IMR-90 (cell line): ENCODE data around the gene URB2. TPM values are rescaled to one million over a fixed set of nuclear protein-coding genes. Genes with fewer than 3 reads are reported as not detected.
A peak's percentile ranks its signal among the peaks of the same experiment; 100 is the strongest.

ENCODE experiments used
- ATAC-seq: fragments of 200-7000 bp; cut with Tn5 transposase; 2 replicates; pipeline ENCODE4 v1.9.1; 2020; ENCODE audit warnings: low read depth, mild to moderate bottlenecking, moderate library complexity
- BruUV-seq: library from RNA; stranded (reverse); fragments of 400-500 nt; replicated peaks from 2 replicates; lab custom pipeline; 2021; lab: Mats Ljungman, UMichigan
- CTCF ChIA-PET: fragments of 300-600 bp; formaldehyde crosslinking; extraction: SDS; loops from one replicate; lab custom pipeline; 2021; ENCODE audit warnings: antibody characterized with exemption; lab: Yijun Ruan, JAX
- POLR2A ChIA-PET: fragments of 300-600 bp; sonication (Branson Sonifier 250); formaldehyde crosslinking; loops from one replicate; lab custom pipeline; 2022; ENCODE audit warnings: antibody characterized with exemption; ENCODE audit not compliant: unreplicated experiment; lab: Charles Lee
- DNase-seq: peaks from one replicate; pipeline ENCODE4 v3.0.0; 2013
- H2AFZ ChIP-seq: replicated peaks from 2 replicates; pipeline ENCODE3; 2013; ENCODE audit warnings: low read length, mild to moderate bottlenecking; ENCODE audit not compliant: poor library complexity
- H2AK5ac ChIP-seq: 2 replicates; pipeline ENCODE4 v1.6.1; 2013; ENCODE audit warnings: low read depth, low read length, inconsistent platforms
- H2AK9ac ChIP-seq: replicated peaks from 2 replicates; pipeline ENCODE3; 2013; ENCODE audit warnings: mild to moderate bottlenecking, low read depth, low read length, moderate library complexity; ENCODE audit not compliant: poor library complexity
- H2BK120ac ChIP-seq: 2 replicates; pipeline ENCODE4 v1.6.1; 2013; ENCODE audit warnings: low read depth, low read length, inconsistent platforms
- H2BK15ac ChIP-seq: 3 replicates; pipeline ENCODE4 v1.6.1; 2013; ENCODE audit warnings: low read depth, low read length, inconsistent platforms
- H2BK20ac ChIP-seq: 2 replicates; pipeline ENCODE4 v1.6.1; 2013; ENCODE audit warnings: low read depth, mild to moderate bottlenecking, inconsistent platforms, low read length, moderate library complexity
- H2BK5ac ChIP-seq: 2 replicates; pipeline ENCODE4 v1.6.1; 2013; ENCODE audit warnings: mild to moderate bottlenecking, low read depth, low read length, inconsistent platforms; ENCODE audit not compliant: poor library complexity, severe bottlenecking
- H3K14ac ChIP-seq: replicated peaks from 2 replicates; pipeline ENCODE4 v1.6.1; 2013; ENCODE audit warnings: low read depth, low read length, inconsistent platforms
- H3K18ac ChIP-seq: 2 replicates; pipeline ENCODE4 v1.6.1; 2013; ENCODE audit warnings: low read depth, low read length, control low read depth
- H3K23ac ChIP-seq: 2 replicates; pipeline ENCODE4 v1.6.1; 2013; ENCODE audit warnings: low read depth, low read length, inconsistent platforms
- H3K27ac ChIP-seq: 2 replicates; pipeline ENCODE4 v1.5.1; 2013; ENCODE audit warnings: mild to moderate bottlenecking, control low read depth, low read length; ENCODE audit not compliant: insufficient read depth
- H3K27me3 ChIP-seq: 2 replicates; pipeline ENCODE4 v1.6.1; 2013; ENCODE audit warnings: low read length; ENCODE audit not compliant: control insufficient read depth, insufficient read depth
- H3K36me3 ChIP-seq: 2 replicates; pipeline ENCODE4 v1.6.1; 2013; ENCODE audit warnings: low read length, mixed read lengths; ENCODE audit not compliant: control insufficient read depth, insufficient read depth
- H3K4ac ChIP-seq: 2 replicates; pipeline ENCODE4 v1.6.1; 2013; ENCODE audit warnings: low read depth, low read length, inconsistent platforms
- H3K4me1 ChIP-seq: 2 replicates; pipeline ENCODE4 v1.6.1; 2013; ENCODE audit warnings: low read length, mixed read lengths; ENCODE audit not compliant: control insufficient read depth, insufficient read depth
- H3K4me2 ChIP-seq: 2 replicates; pipeline ENCODE4 v1.6.1; 2013; ENCODE audit warnings: low read depth, mild to moderate bottlenecking, control low read depth, low read length, moderate library complexity
- H3K4me3 ChIP-seq: 2 replicates; pipeline ENCODE4 v1.5.1; 2013; ENCODE audit warnings: low read depth, mild to moderate bottlenecking, control low read depth, low read length, moderate library complexity; ENCODE audit not compliant: insufficient read depth
- H3K56ac ChIP-seq: 2 replicates; pipeline ENCODE4 v1.6.1; 2013; ENCODE audit warnings: low read length, inconsistent platforms; ENCODE audit not compliant: insufficient read depth; ENCODE audit errors: extremely low read depth
- H3K79me1 ChIP-seq, 2 experiments: 2 replicates each; pipeline ENCODE4 v1.6.1; 2013; ENCODE audit warnings: low read length in 2 of 2, inconsistent platforms in 1 of 2, low read depth in 1 of 2
- H3K9ac ChIP-seq: 2 replicates; pipeline ENCODE4 v1.6.1; 2013; ENCODE audit warnings: low read depth, low read length, control low read depth
- H3K9me1 ChIP-seq: 2 replicates; pipeline ENCODE4 v1.6.1; 2013; ENCODE audit warnings: low read length, inconsistent platforms; ENCODE audit not compliant: insufficient read depth
- H3K9me3 ChIP-seq: 2 replicates; pipeline ENCODE4 v1.6.1; 2013; ENCODE audit warnings: low read length; ENCODE audit not compliant: control insufficient read depth, insufficient read depth
- H4K20me1 ChIP-seq: 2 replicates; pipeline ENCODE4 v1.6.1; 2013; ENCODE audit warnings: low read length, inconsistent platforms; ENCODE audit not compliant: insufficient read depth
- H4K5ac ChIP-seq: 2 replicates; pipeline ENCODE4 v1.6.1; 2013; ENCODE audit warnings: mild to moderate bottlenecking, low read depth, low read length, control low read depth
- H4K8ac ChIP-seq, 2 experiments: 2 replicates each; pipeline ENCODE4 v1.6.1; 2013; ENCODE audit warnings: low read depth in 2 of 2, low read length in 2 of 2, control low read depth in 1 of 2, inconsistent platforms in 1 of 2
- H4K91ac ChIP-seq: 2 replicates; pipeline ENCODE4 v1.6.1; 2013; ENCODE audit warnings: low read depth, low read length, inconsistent platforms; ENCODE audit not compliant: insufficient read depth
- BHLHE40 ChIP-seq: fragments of 150-350 bp; IDR thresholded peaks from 2 replicates; pipeline ENCODE4 v1.6.1; 2016; ENCODE audit warnings: mild to moderate bottlenecking, low read depth, low read length
- MXI1 ChIP-seq: IDR thresholded peaks from 2 replicates; pipeline ENCODE4 v1.6.1; 2012; ENCODE audit warnings: low read depth, mild to moderate bottlenecking, low read length, moderate library complexity, borderline replicate concordance
- SMC3 ChIP-seq: fragments of 150-350 bp; IDR thresholded peaks from 2 replicates; pipeline ENCODE4 v1.6.1; 2016; ENCODE audit warnings: low read depth, mild to moderate bottlenecking, antibody characterized with exemption, low read length, moderate library complexity
- WGBS, 2 experiments: methylation state at CpG; one replicate each; pipeline versions ENCODE4 v1.1.5 to v1.1.7; 2013; ENCODE audit warnings: missing lambda C conversion rate in 2 of 2; ENCODE audit not compliant: insufficient read length in 1 of 2; ENCODE audit errors: extremely low coverage in 2 of 2; 5-methylcytosine and 5-hydroxymethylcytosine counted together
- dilution Hi-C: fragments of 300-500 bp; cut with HindIII; formaldehyde crosslinking; loops from one replicate; pipeline ENCODE4 v1.14.3; 2018; ENCODE audit warnings: low sequenced_read_pairs; ENCODE audit not compliant: unreplicated experiment
- in situ Hi-C: fragments of 300-500 bp; cut with MboI; formaldehyde crosslinking; loops from 3 replicates; pipeline ENCODE4 v1.14.3; 2019; ENCODE audit warnings: low sequenced_read_pairs, inconsistent platforms, mixed read lengths
- intact Hi-C: fragments of 100-400 bp; cut with micrococcal nuclease; formaldehyde crosslinking; loops from 2 replicates; pipeline ENCODE4 v1.10.0; 2022
- polyA plus RNA-seq, 3 experiments: library from polyadenylated mRNA; depleted of rRNA; stranded (reverse); fragments of >200 nt; gene quantifications; 2 replicates each; pipeline ENCODE4 v1.2.3, GENCODE V29; 2012; ENCODE audit warnings: low replicate concordance in 1 of 3
- total RNA-seq: library from RNA; depleted of rRNA; stranded (reverse); fragments of >200 nt; gene quantifications from 2 replicates; pipeline ENCODE4 v1.2.3, GENCODE V29; 2012
- TF ChIP-seq, protein P1 (sequence below): fragments of 150-350 bp; IDR thresholded peaks from 2 replicates; pipeline ENCODE4 v1.6.1; 2016; ENCODE audit warnings: low read depth, mild to moderate bottlenecking, low read length, moderate library complexity, borderline replicate concordance
- TF ChIP-seq, protein P2 (sequence below): fragments of 150-350 bp; IDR thresholded peaks from 2 replicates; pipeline ENCODE4 v1.6.1; 2017; ENCODE audit warnings: mild to moderate bottlenecking, antibody characterized with exemption, low read length, low read depth

URB2 gene
- total and polyA plus RNA-seq, 2 of the 4 experiments (the other 2 are of a cell fraction), result 5.9 to 15.4 TPM

DNA sequence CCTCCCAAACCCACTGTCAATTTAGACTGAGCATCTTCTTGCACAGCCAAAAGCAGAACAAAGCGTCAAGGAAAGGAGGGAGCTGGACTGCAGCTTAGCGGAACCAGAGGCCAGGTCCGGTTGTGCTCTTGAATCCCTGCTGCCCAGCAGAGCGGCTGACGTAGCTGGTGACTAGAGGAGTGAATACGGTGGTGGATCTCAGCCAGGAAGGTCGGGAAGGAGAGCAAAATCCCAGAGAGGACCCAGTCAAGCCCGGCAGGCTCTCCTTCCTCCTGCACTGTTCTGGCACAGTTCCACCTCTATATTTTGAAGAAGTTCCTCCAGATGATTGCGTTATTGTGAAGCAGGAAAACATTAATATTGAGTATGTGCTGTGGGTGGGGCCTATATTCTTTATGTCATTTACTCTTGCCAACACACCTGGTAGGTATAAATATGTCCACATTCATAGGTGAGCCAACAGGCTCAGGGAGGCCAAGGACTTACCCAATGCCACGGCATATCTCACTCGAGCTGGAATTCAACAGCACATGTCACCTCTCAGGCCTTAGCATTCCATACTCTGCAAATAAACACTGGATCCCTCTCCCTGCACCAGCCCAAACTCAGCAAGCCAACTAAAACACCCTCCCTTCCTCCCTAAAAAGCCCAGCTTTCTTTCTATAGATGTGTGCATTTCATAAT is 43.9 kb upstream of the URB2 start:
- Histone ChIP-seq H2BK15ac (no peak overlapping the region), H2AFZ (peak overlapping the region; percentile 65), H2BK120ac (no peak overlapping the region), H3K9me3 (no peaks in the 10 kb centered on the region), H3K4ac (peak overlapping the region; percentile 20), H2BK5ac (no peak overlapping the region), H2AK5ac (no peak overlapping the region), H4K5ac (no peak overlapping the region), H4K8ac (no peak overlapping the region), H3K79me1 (no peaks in the 10 kb centered on the region), H3K36me3 (no peaks in the 10 kb centered on the region), H3K4me2 (no peak overlapping the region), H3K18ac (no peak overlapping the region), H3K9me1 (peaks cover 7% of the 10 kb centered on the region; the same call in 1 of the 2 replicates), H3K23ac (no peak overlapping the region), H2AK9ac (no peak overlapping the region), H4K91ac (no peak overlapping the region), H3K56ac (no peak overlapping the region), H3K27me3 (no peaks in the 10 kb centered on the region), H3K4me3 (no peak overlapping the region), H3K9ac (no peak overlapping the region), H3K14ac (no peak overlapping the region), H4K20me1 (no peaks in the 10 kb centered on the region), H3K4me1 (peaks cover 2% of the 10 kb centered on the region; the same call in 1 of the 2 replicates), H2BK20ac (no peak overlapping the region), H3K27ac (no peak overlapping the region)
- peak; percentile 84 for ATAC-seq
- WGBS, 2 experiments, result no CpG with 5 or more reads among the region's 11 CpGs
- CTCF ChIA-PET, result interaction anchor here (0.7 to 1.6 kb wide), 2 partner anchors 12 to 42 kb away, joined by 3 read pairs; no protein-coding TSS in a partner anchor
- BruUV-seq, result no TSS peak
- dilution Hi-C loops (no loop called here), in situ Hi-C loops (no loop called here), intact Hi-C loops (no loop called here)
- peak; percentile 29 for DNase-seq
- no peak for TF ChIP-seq SMC3
- TF ChIP-seq, protein P1, sequence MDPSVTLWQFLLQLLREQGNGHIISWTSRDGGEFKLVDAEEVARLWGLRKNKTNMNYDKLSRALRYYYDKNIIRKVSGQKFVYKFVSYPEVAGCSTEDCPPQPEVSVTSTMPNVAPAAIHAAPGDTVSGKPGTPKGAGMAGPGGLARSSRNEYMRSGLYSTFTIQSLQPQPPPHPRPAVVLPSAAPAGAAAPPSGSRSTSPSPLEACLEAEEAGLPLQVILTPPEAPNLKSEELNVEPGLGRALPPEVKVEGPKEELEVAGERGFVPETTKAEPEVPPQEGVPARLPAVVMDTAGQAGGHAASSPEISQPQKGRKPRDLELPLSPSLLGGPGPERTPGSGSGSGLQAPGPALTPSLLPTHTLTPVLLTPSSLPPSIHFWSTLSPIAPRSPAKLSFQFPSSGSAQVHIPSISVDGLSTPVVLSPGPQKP, result no peak
- TF ChIP-seq, protein P2, sequence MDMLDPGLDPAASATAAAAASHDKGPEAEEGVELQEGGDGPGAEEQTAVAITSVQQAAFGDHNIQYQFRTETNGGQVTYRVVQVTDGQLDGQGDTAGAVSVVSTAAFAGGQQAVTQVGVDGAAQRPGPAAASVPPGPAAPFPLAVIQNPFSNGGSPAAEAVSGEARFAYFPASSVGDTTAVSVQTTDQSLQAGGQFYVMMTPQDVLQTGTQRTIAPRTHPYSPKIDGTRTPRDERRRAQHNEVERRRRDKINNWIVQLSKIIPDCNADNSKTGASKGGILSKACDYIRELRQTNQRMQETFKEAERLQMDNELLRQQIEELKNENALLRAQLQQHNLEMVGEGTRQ, result no peak
- no peak; the same call in 1 of the 2 replicates for TF ChIP-seq BHLHE40
- TF ChIP-seq MXI1, result no peak
- POLR2A ChIA-PET, result no interaction called here
